Measurements from ENCODE around the gene ADGRL2. TPM values are rescaled to one million over a fixed set of nuclear protein-coding genes. Genes with fewer than 3 reads are reported as not detected.
A peak's percentile ranks its signal among the peaks of the same experiment; 100 is the strongest.

Gene ADGRL2
- total RNA-seq, 2 donors from 2014 or later = 61.6 to 76.4 TPM

- TF ChIP-seq, protein P1, sequence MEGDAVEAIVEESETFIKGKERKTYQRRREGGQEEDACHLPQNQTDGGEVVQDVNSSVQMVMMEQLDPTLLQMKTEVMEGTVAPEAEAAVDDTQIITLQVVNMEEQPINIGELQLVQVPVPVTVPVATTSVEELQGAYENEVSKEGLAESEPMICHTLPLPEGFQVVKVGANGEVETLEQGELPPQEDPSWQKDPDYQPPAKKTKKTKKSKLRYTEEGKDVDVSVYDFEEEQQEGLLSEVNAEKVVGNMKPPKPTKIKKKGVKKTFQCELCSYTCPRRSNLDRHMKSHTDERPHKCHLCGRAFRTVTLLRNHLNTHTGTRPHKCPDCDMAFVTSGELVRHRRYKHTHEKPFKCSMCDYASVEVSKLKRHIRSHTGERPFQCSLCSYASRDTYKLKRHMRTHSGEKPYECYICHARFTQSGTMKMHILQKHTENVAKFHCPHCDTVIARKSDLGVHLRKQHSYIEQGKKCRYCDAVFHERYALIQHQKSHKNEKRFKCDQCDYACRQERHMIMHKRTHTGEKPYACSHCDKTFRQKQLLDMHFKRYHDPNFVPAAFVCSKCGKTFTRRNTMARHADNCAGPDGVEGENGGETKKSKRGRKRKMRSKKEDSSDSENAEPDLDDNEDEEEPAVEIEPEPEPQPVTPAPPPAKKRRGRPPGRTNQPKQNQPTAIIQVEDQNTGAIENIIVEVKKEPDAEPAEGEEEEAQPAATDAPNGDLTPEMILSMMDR (conservative IDR thresholded peaks at IDR 0.05) = no peak
- Mint-ChIP-seq H3K36me3 (ENCODE audit: low read depth) (peaks cover under 1% of the 10 kb centered on the region), H3K27ac (no peak overlapping the region), H3K4me1 (peaks cover 27% of the 10 kb centered on the region), H3K4me3 (no peak overlapping the region), H3K9me3 (no peaks in the 10 kb centered on the region), H3K27me3 (ENCODE audit: insufficient read depth) (no peaks in the 10 kb centered on the region)
- H3K9me3 ChIP-seq (ENCODE audit: control insufficient read depth, low read length) = no peaks in the 10 kb centered on the region
- peak overlapping the region; percentile 5 for H3K4me3 ChIP-seq (ENCODE audit: low read length)
- no peaks in the 10 kb centered on the region for H3K27me3 ChIP-seq (ENCODE audit: control insufficient read depth, insufficient read depth, low read length, poor library complexity, severe bottlenecking)
- H3K27ac ChIP-seq (ENCODE audit: low read depth, low read length) = no peak overlapping the region
- no peaks in the 10 kb centered on the region for H3K36me3 ChIP-seq (ENCODE audit: control insufficient read depth, insufficient read depth, low read length)
- peaks cover 17% of the 10 kb centered on the region for H3K4me1 ChIP-seq (ENCODE audit: control insufficient read depth, insufficient read depth, low read length)
- DNase-seq = no peak
- no peak overlapping the region for H3K9ac ChIP-seq (ENCODE audit: extremely low read depth, low read length, poor library complexity, severe bottlenecking)
- WGBS, 2 experiments (ENCODE audit: insufficient coverage in 1 of 2, insufficient read length in 1 of 2) = 82% methylated on average over 2 of the region's 2 CpGs; no CpG with 5 or more reads in 1 of the 2 experiments
Observed at GRCh38 chr1:81876901-81877733, 76.4 kb downstream of the ADGRL2 start.

GRCh38 chr1:81877940-81878339, 77.2 kb downstream of the ADGRL2 start:
- Mint-ChIP-seq H3K4me1 (peaks cover 30% of the 10 kb centered on the region), H3K4me3 (no peak overlapping the region), H3K9me3 (no peaks in the 10 kb centered on the region), H3K27ac (no peak overlapping the region), H3K27me3 (ENCODE audit: insufficient read depth) (no peaks in the 10 kb centered on the region), H3K36me3 (ENCODE audit: low read depth) (no peaks in the 10 kb centered on the region)
- H3K4me1 ChIP-seq (ENCODE audit: control insufficient read depth, insufficient read depth, low read length) = peaks cover 17% of the 10 kb centered on the region
- no peaks in the 10 kb centered on the region for H3K27me3 ChIP-seq (ENCODE audit: control insufficient read depth, insufficient read depth, low read length, poor library complexity, severe bottlenecking)
- TF ChIP-seq, protein P1 (conservative IDR thresholded peaks at IDR 0.05) = no peak
- no peaks in the 10 kb centered on the region for H3K36me3 ChIP-seq (ENCODE audit: control insufficient read depth, insufficient read depth, low read length)
- no peak overlapping the region for H3K27ac ChIP-seq (ENCODE audit: low read depth, low read length)
- WGBS, 2 experiments (ENCODE audit: insufficient coverage in 1 of 2, insufficient read length in 1 of 2) = 80 to 92% methylated on average over 1 of the region's 1 CpG
- H3K9me3 ChIP-seq (ENCODE audit: control insufficient read depth, low read length) = no peaks in the 10 kb centered on the region
- H3K4me3 ChIP-seq (ENCODE audit: low read length) = no peak overlapping the region
- no peak for DNase-seq
- no peak overlapping the region for H3K9ac ChIP-seq (ENCODE audit: extremely low read depth, low read length, poor library complexity, severe bottlenecking)

DNA sequence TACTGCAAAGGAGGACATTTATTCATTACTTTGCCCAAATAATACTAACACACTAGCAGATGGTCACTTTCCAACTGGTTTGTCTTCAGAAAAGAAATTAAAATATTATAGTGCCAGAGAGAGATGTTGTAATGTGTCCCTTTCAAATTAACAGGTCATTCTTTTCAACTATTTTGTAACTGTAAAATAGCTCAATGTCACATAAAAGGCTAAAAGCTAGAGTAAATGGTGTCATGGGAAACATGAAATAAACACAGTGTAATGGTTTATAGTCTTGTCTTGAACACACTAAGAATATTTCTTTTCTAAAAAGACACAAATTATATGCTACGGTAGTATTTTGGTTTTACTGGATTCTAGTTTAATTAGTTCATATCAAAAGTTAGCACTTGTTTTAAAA, 77.8 kb downstream of the ADGRL2 start:
- WGBS, 2 experiments (ENCODE audit: insufficient coverage in 1 of 2, insufficient read length in 1 of 2) = no CpG with 5 or more reads among the region's 1 CpG
- Mint-ChIP-seq H3K27ac (no peak overlapping the region), H3K9me3 (no peaks in the 10 kb centered on the region), H3K4me3 (no peak overlapping the region), H3K36me3 (ENCODE audit: low read depth) (no peaks in the 10 kb centered on the region), H3K27me3 (ENCODE audit: insufficient read depth) (no peaks in the 10 kb centered on the region), H3K4me1 (peaks cover 31% of the 10 kb centered on the region)
- no peak for DNase-seq
- no peaks in the 10 kb centered on the region for H3K9me3 ChIP-seq (ENCODE audit: control insufficient read depth, low read length)
- H3K27me3 ChIP-seq (ENCODE audit: control insufficient read depth, insufficient read depth, low read length, poor library complexity, severe bottlenecking) = no peaks in the 10 kb centered on the region
- no peak overlapping the region for H3K27ac ChIP-seq (ENCODE audit: low read depth, low read length)
- no peaks in the 10 kb centered on the region for H3K36me3 ChIP-seq (ENCODE audit: control insufficient read depth, insufficient read depth, low read length)
- no peak overlapping the region for H3K9ac ChIP-seq (ENCODE audit: extremely low read depth, low read length, poor library complexity, severe bottlenecking)
- peaks cover 17% of the 10 kb centered on the region for H3K4me1 ChIP-seq (ENCODE audit: control insufficient read depth, insufficient read depth, low read length)
- TF ChIP-seq, protein P1 (conservative IDR thresholded peaks at IDR 0.05) = no peak
- H3K4me3 ChIP-seq (ENCODE audit: low read length) = no peak overlapping the region
